WERI-Rb-1 (cell line): ENCODE data around the gene B9D2.

Source experiments
- DNase-seq: peaks from one replicate; pipeline ENCODE4 v3.0.0-alpha.2; 2020
- H3K27ac ChIP-seq: fragments of 250-450 bp; sonication (Bioruptor Pico); 2 replicates; pipeline ENCODE4 v1.5.1; 2020; ENCODE audit warnings: mild to moderate bottlenecking, moderate library complexity
- H3K27me3 ChIP-seq: fragments of 250-450 bp; sonication (Bioruptor Pico); 2 replicates; pipeline ENCODE4 v1.5.1; 2021; ENCODE audit warnings: mild to moderate bottlenecking, low read depth, moderate library complexity; ENCODE audit not compliant: insufficient read depth, severe bottlenecking
- H3K36me3 ChIP-seq: fragments of 250-450 bp; sonication (Bioruptor Pico); 2 replicates; pipeline ENCODE4 v1.5.1; 2020; ENCODE audit warnings: mild to moderate bottlenecking, moderate library complexity
- H3K4me3 ChIP-seq: 2 replicates; pipeline ENCODE4 v1.5.1; 2011; ENCODE audit warnings: low read depth, mild to moderate bottlenecking, control low read depth, low read length
- H3K9me3 ChIP-seq: fragments of 250-450 bp; sonication (Bioruptor Pico); 2 replicates; pipeline ENCODE4 v1.5.1; 2021; ENCODE audit warnings: mild to moderate bottlenecking, moderate library complexity; ENCODE audit not compliant: severe bottlenecking
- CTCF ChIP-seq: IDR thresholded peaks from 2 replicates; pipeline ENCODE4 v1.5.1; 2011; ENCODE audit warnings: low read depth, mild to moderate bottlenecking, control low read depth, inconsistent platforms, low read length

B9D2 gene

GRCh38 chr19:41364524-41365391 lies 809 bp upstream of the B9D2 start:
- DNase-seq: no peak
- Histone ChIP-seq H3K27ac (peak overlapping the region; percentile 100), H3K27me3 (no peaks in the 10 kb centered on the region), H3K4me3 (peak overlapping the region; percentile 94), H3K9me3 (no peaks in the 10 kb centered on the region), H3K36me3 (0 out of 2 replicates have a peak, but pooled peaks cover 3% of the 10 kb centered on the region)
- TF ChIP-seq CTCF: no peak

- no peaks in the 10 kb centered on the region for H3K27me3 ChIP-seq
- peak overlapping the region; percentile 94 for H3K4me3 ChIP-seq
- H3K9me3 ChIP-seq: no peaks in the 10 kb centered on the region
- H3K27ac ChIP-seq: peak overlapping the region; percentile 100
- H3K36me3 ChIP-seq: 0 out of 2 replicates have a peak, but pooled peaks cover 3% of the 10 kb centered on the region
- DNase-seq: no peak
- TF ChIP-seq CTCF: no peak
Observed at GRCh38 chr19:41363371-41363752, 587 bp downstream of the B9D2 start.

GRCh38 chr19:41362143-41362847 lies 1.7 kb downstream of the B9D2 start:
- Histone ChIP-seq H3K9me3 (no peaks in the 10 kb centered on the region), H3K36me3 (0 out of 2 replicates have a peak, but pooled peaks cover 3% of the 10 kb centered on the region), H3K27me3 (no peaks in the 10 kb centered on the region), H3K4me3 (no peak overlapping the region), H3K27ac (no peak overlapping the region)
- no peak for TF ChIP-seq CTCF
- no peak for DNase-seq

- DNase-seq: no peak
Observed at GRCh38 chr19:41359741-41360140, 4.2 kb downstream of the B9D2 start.

GRCh38 chr19:41357746-41358145 lies 6.2 kb downstream of the B9D2 start:
- Histone ChIP-seq H3K4me3 (no peak overlapping the region), H3K27ac (no peak overlapping the region), H3K27me3 (peaks cover 2% of the 10 kb centered on the region), H3K36me3 (no peaks in the 10 kb centered on the region), H3K9me3 (no peaks in the 10 kb centered on the region)
- TF ChIP-seq CTCF: no peak
- no peak for DNase-seq

More at GRCh38 chr19:41359741-41360140, 4.2 kb downstream of the B9D2 start:
- Histone ChIP-seq H3K27me3 (no peaks in the 10 kb centered on the region), H3K27ac (no peak overlapping the region), H3K4me3 (no peak overlapping the region), H3K9me3 (no peaks in the 10 kb centered on the region), H3K36me3 (0 out of 2 replicates have a peak, but pooled peaks cover 3% of the 10 kb centered on the region)
- TF ChIP-seq CTCF: no peak
